K562 (cell line): ENCODE data around the gene SNX20. TPM values are rescaled to one million over a fixed set of nuclear protein-coding genes. Genes with fewer than 3 reads are reported as not detected.

Source experiments
- ATAC-seq: fragments of 200-7000 bp; cut with Tn5 transposase; 3 replicates; pipeline ENCODE4 v1.9.1; 2020; ENCODE audit warnings: moderate library complexity
- BruUV-seq: library from RNA; stranded (reverse); fragments of 400-500 nt; replicated peaks from 2 replicates; lab custom pipeline; 2021; lab: Mats Ljungman, UMichigan
- CTCF ChIA-PET: fragments of 300-600 bp; formaldehyde crosslinking; extraction: SDS; loops from one replicate; lab custom pipeline; 2021; ENCODE audit warnings: low intra/inter-chr PET ratio; lab: Yijun Ruan, JAX
- POLR2A ChIA-PET: fragments of 300-600, 350-650 bp; sonication (Branson Sonifier 250); formaldehyde crosslinking; extraction: SDS; loops from one replicate; lab custom pipeline; 2021; ENCODE audit warnings: antibody characterized with exemption, inconsistent platforms; lab: Yijun Ruan, JAX
- DNase-seq, 4 experiments: peaks; one replicate each; pipeline versions ENCODE4 v3.0.0 to v3.0.0-alpha.2; 2011 to 2018; ENCODE audit warnings: low spot score in 3 of 4, mixed read lengths in 3 of 4; ENCODE audit errors: extremely low read depth in 1 of 4
- FAIRE-seq: peaks from 2 replicates; lab custom pipeline; 2011; peaks lifted over from hg19 to GRCh38; lab: Jason Lieb, UNC
- H2AFZ ChIP-seq: 2 replicates; pipeline ENCODE4 v1.6.0; 2011; ENCODE audit warnings: low read depth, low read length, control low read depth, inconsistent platforms
- H3K27ac ChIP-seq: fragments of 200-600 bp; 3 replicates; pipeline ENCODE4 v1.8.0; 2011; ENCODE audit warnings: low read depth, mild to moderate bottlenecking, control low read depth, inconsistent platforms, low read length, moderate library complexity, mixed read lengths; ENCODE audit errors: extremely low read depth
- H3K27me3 ChIP-seq, 2 experiments: fragments of 300-600 bp in 1 of 2; 2 replicates in 1 of 2; 3 replicates in 1 of 2; pipeline versions ENCODE4 v1.6.0 to v1.8.0; 2011; ENCODE audit warnings: inconsistent platforms in 2 of 2, low read length in 2 of 2, mild to moderate bottlenecking in 1 of 2, mixed read lengths in 1 of 2, moderate library complexity in 1 of 2; ENCODE audit not compliant: control insufficient read depth in 2 of 2, insufficient read depth in 2 of 2
- H3K36me3 ChIP-seq: fragments of 300-600 bp; 3 replicates; pipeline ENCODE4 v1.8.0; 2011; ENCODE audit warnings: mild to moderate bottlenecking, low read length, inconsistent platforms; ENCODE audit not compliant: control insufficient read depth, insufficient read depth
- H3K4me1 ChIP-seq, 2 experiments: fragments of 200-600 bp in 1 of 2; replicated peaks in 1 of 2; 2 replicates in 1 of 2; 3 replicates in 1 of 2; pipeline versions ENCODE4 v1.5.1 to v1.8.0; 2011; ENCODE audit warnings: inconsistent platforms in 2 of 2, low read length in 2 of 2, mild to moderate bottlenecking in 1 of 2, mixed read lengths in 1 of 2, moderate library complexity in 1 of 2; ENCODE audit not compliant: control insufficient read depth in 2 of 2, insufficient read depth in 2 of 2
- H3K4me2 ChIP-seq: 2 replicates; pipeline ENCODE4 v1.6.1; 2011; ENCODE audit warnings: low read length, control low read depth, inconsistent platforms, mixed read lengths; ENCODE audit not compliant: insufficient read depth
- H3K4me3 ChIP-seq: fragments of 200-600 bp; sonication (generic), shearing (Covaris generic); 2 replicates; pipeline ENCODE4 v1.5.1; 2016; ENCODE audit warnings: control low read depth, inconsistent platforms
- H3K79me2 ChIP-seq: fragments of 200-600 bp; 3 replicates; pipeline ENCODE4 v1.8.0; 2011; ENCODE audit warnings: low read length, inconsistent platforms; ENCODE audit not compliant: control insufficient read depth, insufficient read depth
- H3K9ac ChIP-seq, 2 experiments: 2 replicates each; pipeline versions ENCODE4 v1.6.0 to v1.6.1; 2011; ENCODE audit warnings: low read depth in 2 of 2, low read length in 2 of 2, control low read depth in 1 of 2, inconsistent platforms in 1 of 2, mild to moderate bottlenecking in 1 of 2, mixed read lengths in 1 of 2; ENCODE audit not compliant: insufficient read depth in 1 of 2
- H3K9me1 ChIP-seq: one replicate; pipeline ENCODE4 v1.6.0; 2011; ENCODE audit warnings: inconsistent platforms, mild to moderate bottlenecking, low read length, moderate library complexity; ENCODE audit not compliant: control insufficient read depth, insufficient read depth
- H3K9me3 ChIP-seq: replicated peaks from 2 replicates; pipeline ENCODE4 v1.5.1; 2011; ENCODE audit warnings: low read depth, low read length, inconsistent platforms; ENCODE audit not compliant: control insufficient read depth, insufficient read depth
- H4K20me1 ChIP-seq: replicated peaks from 2 replicates; pipeline ENCODE4 v1.6.1; 2011; ENCODE audit warnings: low read length, inconsistent platforms, mixed read lengths; ENCODE audit not compliant: control insufficient read depth, insufficient read depth
- ARID1B ChIP-seq: fragments of 450-650 bp; IDR thresholded peaks from 2 replicates; pipeline ENCODE4 v1.6.1; 2016; ENCODE audit warnings: antibody characterized with exemption, mild to moderate bottlenecking, inconsistent platforms
- OTX1 ChIP-seq: fragments of 450-650 bp; formaldehyde crosslinking; IDR thresholded peaks from 2 replicates; pipeline ENCODE4 v1.4.0; 2022; ENCODE audit warnings: mild to moderate bottlenecking
- YBX1 ChIP-seq: fragments of 450-650 bp; IDR thresholded peaks from 2 replicates; pipeline ENCODE4 v1.7.1; 2016; ENCODE audit warnings: mild to moderate bottlenecking
- WGBS: fragments of 100-300 bp; shearing (Covaris generic); methylation state at CpG from one replicate; pipeline ENCODE4 v1.1.6; 2016; ENCODE audit warnings: low coverage, mixed read lengths; ENCODE audit not compliant: insufficient coverage; ENCODE audit errors: missing lambda C conversion rate; 5-methylcytosine and 5-hydroxymethylcytosine counted together
- in situ Hi-C: fragments of 300-500 bp; cut with MboI; formaldehyde crosslinking; loops from 4 replicates; pipeline ENCODE4 v1.15.0; 2018; ENCODE audit warnings: inconsistent platforms, mixed read lengths
- intact Hi-C: fragments of 100-400 bp; cut with micrococcal nuclease; formaldehyde crosslinking; loops from 2 replicates; pipeline ENCODE4 v1.14.2; 2022
- polyA plus RNA-seq, 8 experiments: library from polyadenylated mRNA; depleted of rRNA in 4 of 8; stranded (reverse) in 5 of 8; unstranded in 3 of 8; fragments of >200 nt; fragmentation: Nextera tagmentation in 2 of 8; fragmentation: Illumina TruSeq in 1 of 8; extraction: Ambion mirVana in 2 of 8; extraction: Trizol in 1 of 8; gene quantifications; 2 replicates each; pipeline versions ENCODE4 v1.2.1 to v1.2.3, GENCODE V29; 2011 to 2014; ENCODE audit warnings: inconsistent platforms in 1 of 8, missing spikeins in 1 of 8
- total RNA-seq, 7 experiments: library from RNA; depleted of rRNA in 6 of 7; stranded (reverse); fragments of >200 nt in 6 of 7; fragmentation: Illumina TruSeq in 2 of 7; extraction: Trizol in 2 of 7; gene quantifications; 2 replicates each; pipeline versions ENCODE4 v1.2.1 to v1.2.3, GENCODE V29; 2011 to 2021; ENCODE audit warnings: low replicate concordance in 1 of 7
- TF ChIP-seq, protein P1 (sequence below): sonication (generic); formaldehyde crosslinking; IDR thresholded peaks from 2 replicates; pipeline ENCODE4 v1.8.0; 2023; ENCODE audit warnings: mild to moderate bottlenecking, missing genetic modification reagents
- TF ChIP-seq, protein P2 (sequence below), 2 experiments: IDR thresholded peaks; 2 replicates each; pipeline ENCODE4 v1.6.1; 2011; ENCODE audit warnings: borderline replicate concordance in 1 of 2, control low read depth in 1 of 2, low read depth in 1 of 2, low read length in 1 of 2, mild to moderate bottlenecking in 1 of 2, mixed read lengths in 1 of 2, moderate library complexity in 1 of 2; ENCODE audit not compliant: insufficient read depth in 1 of 2, insufficient read length in 1 of 2, poor library complexity in 1 of 2, severe bottlenecking in 1 of 2; ENCODE audit errors: extremely low read depth in 1 of 2

Gene SNX20
- total and polyA plus RNA-seq, 9 of the 15 experiments (the other 6 are each of a cell fraction or from before 2014, with no cell fraction given), result 0.04 to 0.07 TPM; not detected in 7

DNA sequence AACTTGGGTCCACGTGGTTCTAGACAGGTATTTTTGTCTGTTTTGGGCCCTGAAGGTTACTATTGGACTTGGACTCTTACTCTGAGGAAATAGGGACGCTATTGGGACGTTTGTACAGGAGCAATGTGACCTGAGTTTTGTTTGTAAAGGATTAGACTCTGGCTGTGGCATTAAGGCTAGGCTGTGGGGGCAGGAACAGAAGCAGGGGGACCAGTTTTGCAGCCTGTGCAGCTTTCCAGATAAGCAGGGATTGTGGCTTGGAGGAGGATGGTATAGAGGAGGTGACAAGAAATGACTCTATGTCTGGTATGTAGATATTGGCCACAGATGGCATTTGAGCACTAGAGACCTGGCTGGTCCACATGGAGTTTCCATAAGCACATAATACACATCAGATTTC is 25.1 kb upstream of the SNX20 start:
- H3K36me3 ChIP-seq, result no peaks in the 10 kb centered on the region

DNA sequence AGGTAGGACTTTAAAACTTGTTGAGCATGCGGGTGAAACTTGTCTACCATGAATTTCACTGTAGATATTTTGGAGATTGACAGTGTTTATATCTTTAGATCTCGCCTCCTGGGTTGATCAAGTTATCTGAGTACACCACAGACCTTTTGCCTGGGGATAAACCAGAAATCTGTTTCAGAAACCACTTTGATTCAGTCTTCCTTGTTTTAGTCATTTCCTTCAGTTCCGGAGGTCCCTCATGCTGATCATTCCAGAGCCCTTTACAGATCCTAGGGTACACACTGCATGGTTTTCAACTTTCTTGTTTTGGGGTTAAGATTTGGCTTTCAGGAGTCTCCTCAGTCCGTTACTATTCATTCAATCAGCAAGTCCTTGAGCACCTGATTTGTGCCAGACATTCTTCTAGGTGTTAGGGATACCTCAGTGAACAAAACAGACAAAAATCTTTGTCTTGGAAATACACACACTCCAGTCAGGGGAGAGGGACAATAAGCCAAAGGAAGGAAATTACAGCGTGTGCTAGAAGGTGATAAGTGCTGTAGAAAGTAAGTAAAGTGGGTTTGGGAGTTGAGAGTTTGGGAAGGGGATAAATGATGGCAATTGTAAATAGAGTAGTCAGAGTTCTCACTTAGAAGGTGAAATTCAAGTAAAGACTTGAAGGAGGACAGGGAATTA is 24.5 kb upstream of the SNX20 start:
- POLR2A ChIA-PET, result no interaction called here
- intact Hi-C loops (no loop called here), in situ Hi-C loops (no loop called here)
- Histone ChIP-seq H3K79me2 (no peaks in the 10 kb centered on the region), H3K36me3 (no peaks in the 10 kb centered on the region), H3K4me2 (no peak overlapping the region), H3K4me1 (peaks cover 0 to 2% of the 10 kb centered on the region in 2 experiments; a peak in 3 of 5 replicates), H3K9me1 (no peaks in the 10 kb centered on the region), H3K9ac (no peak overlapping the region), H3K9me3 (no peaks in the 10 kb centered on the region), H4K20me1 (no peaks in the 10 kb centered on the region), H3K27me3 (peaks cover 3 to 17% of the 10 kb centered on the region in 2 experiments; a peak in 3 of 5 replicates), H3K27ac (no peak overlapping the region), H3K4me3 (no peak overlapping the region), H2AFZ (no peak overlapping the region)
- 0% methylated on average over 5 of the region's 5 CpGs for WGBS
- CTCF ChIA-PET, result no interaction called here
- no peak for DNase-seq
- FAIRE-seq, result no peak
- no peak for ATAC-seq
- no TSS peak for BruUV-seq
- TF ChIP-seq, protein P1, sequence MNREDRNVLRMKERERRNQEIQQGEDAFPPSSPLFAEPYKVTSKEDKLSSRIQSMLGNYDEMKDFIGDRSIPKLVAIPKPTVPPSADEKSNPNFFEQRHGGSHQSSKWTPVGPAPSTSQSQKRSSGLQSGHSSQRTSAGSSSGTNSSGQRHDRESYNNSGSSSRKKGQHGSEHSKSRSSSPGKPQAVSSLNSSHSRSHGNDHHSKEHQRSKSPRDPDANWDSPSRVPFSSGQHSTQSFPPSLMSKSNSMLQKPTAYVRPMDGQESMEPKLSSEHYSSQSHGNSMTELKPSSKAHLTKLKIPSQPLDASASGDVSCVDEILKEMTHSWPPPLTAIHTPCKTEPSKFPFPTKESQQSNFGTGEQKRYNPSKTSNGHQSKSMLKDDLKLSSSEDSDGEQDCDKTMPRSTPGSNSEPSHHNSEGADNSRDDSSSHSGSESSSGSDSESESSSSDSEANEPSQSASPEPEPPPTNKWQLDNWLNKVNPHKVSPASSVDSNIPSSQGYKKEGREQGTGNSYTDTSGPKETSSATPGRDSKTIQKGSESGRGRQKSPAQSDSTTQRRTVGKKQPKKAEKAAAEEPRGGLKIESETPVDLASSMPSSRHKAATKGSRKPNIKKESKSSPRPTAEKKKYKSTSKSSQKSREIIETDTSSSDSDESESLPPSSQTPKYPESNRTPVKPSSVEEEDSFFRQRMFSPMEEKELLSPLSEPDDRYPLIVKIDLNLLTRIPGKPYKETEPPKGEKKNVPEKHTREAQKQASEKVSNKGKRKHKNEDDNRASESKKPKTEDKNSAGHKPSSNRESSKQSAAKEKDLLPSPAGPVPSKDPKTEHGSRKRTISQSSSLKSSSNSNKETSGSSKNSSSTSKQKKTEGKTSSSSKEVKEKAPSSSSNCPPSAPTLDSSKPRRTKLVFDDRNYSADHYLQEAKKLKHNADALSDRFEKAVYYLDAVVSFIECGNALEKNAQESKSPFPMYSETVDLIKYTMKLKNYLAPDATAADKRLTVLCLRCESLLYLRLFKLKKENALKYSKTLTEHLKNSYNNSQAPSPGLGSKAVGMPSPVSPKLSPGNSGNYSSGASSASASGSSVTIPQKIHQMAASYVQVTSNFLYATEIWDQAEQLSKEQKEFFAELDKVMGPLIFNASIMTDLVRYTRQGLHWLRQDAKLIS (CRISPR knock-in tag), result no peak
- TF ChIP-seq, protein P2, sequence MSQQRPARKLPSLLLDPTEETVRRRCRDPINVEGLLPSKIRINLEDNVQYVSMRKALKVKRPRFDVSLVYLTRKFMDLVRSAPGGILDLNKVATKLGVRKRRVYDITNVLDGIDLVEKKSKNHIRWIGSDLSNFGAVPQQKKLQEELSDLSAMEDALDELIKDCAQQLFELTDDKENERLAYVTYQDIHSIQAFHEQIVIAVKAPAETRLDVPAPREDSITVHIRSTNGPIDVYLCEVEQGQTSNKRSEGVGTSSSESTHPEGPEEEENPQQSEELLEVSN (IDR thresholded peaks at IDR 0.05; ENCODE audit: borderline replicate concordance in 1 of 2, extremely low read depth in 1 of 2, insufficient read depth in 1 of 2, insufficient read length in 1 of 2, low read depth in 1 of 2, low read length in 1 of 2, poor library complexity in 1 of 2, severe bottlenecking in 1 of 2), result no peak
- TF ChIP-seq OTX1 (CRISPR knock-in tag), result no peak
- TF ChIP-seq, all 486 proteins: peak for 0

More for the DNA sequence above, 25.1 kb upstream of the SNX20 start:
- DNase-seq (no peak), ATAC-seq (no peak), FAIRE-seq (no peak)
- CTCF ChIA-PET, result no interaction called here
- Histone ChIP-seq H3K27ac (no peak overlapping the region), H3K79me2 (no peaks in the 10 kb centered on the region), H3K4me1 (peaks cover 0 to 4% of the 10 kb centered on the region in 2 experiments; a peak in 3 of 5 replicates), H3K27me3 (peaks cover 6 to 24% of the 10 kb centered on the region in 2 experiments; a peak in 4 of 5 replicates), H3K4me3 (no peak overlapping the region), H3K9me1 (no peaks in the 10 kb centered on the region), H2AFZ (no peak overlapping the region), H4K20me1 (no peaks in the 10 kb centered on the region), H3K9ac (no peak overlapping the region), H3K4me2 (no peak overlapping the region), H3K9me3 (no peaks in the 10 kb centered on the region)
- in situ Hi-C loops, result no loop called here
- POLR2A ChIA-PET, result no interaction called here
- TF ChIP-seq YBX1 (no peak), ARID1B (no peak)
- no TSS peak for BruUV-seq
- intact Hi-C loops, result no loop called here
- WGBS, result 0% methylated on average over 3 of the region's 3 CpGs
